CD14-positive monocyte (primary cell): ENCODE results near the gene NFKBIA. TPM values are rescaled to one million over a fixed set of nuclear protein-coding genes. Genes with fewer than 3 reads are reported as not detected.

ENCODE experiments used
- DNase-seq, 3 donors: peaks; one replicate each; pipeline ENCODE4 v3.0.0-alpha.2; 2011 to 2022
- H2AFZ ChIP-seq: 2 replicates; pipeline ENCODE4 v1.6.0; 2012; ENCODE audit warnings: mild to moderate bottlenecking, low read depth, low read length, inconsistent platforms; ENCODE audit not compliant: insufficient read depth, poor library complexity, severe bottlenecking
- H3K27ac ChIP-seq, 2 donors: 1 replicate in 1 of 2; 2 replicates in 1 of 2; pipeline ENCODE4 v1.5.1; 2012 to 2013; ENCODE audit warnings: low read length in 2 of 2, control low read depth in 1 of 2, inconsistent platforms in 1 of 2, low read depth in 1 of 2, mild to moderate bottlenecking in 1 of 2
- H3K27me3 ChIP-seq, 2 donors: one replicate each; pipeline versions ENCODE4 v1.6.0 to v1.6.1; 2011 to 2013; ENCODE audit warnings: low read length in 2 of 2; ENCODE audit not compliant: control insufficient read depth in 2 of 2, insufficient read depth in 2 of 2
- H3K36me3 ChIP-seq, 2 donors: replicated peaks in 1 of 2; 1 replicate in 1 of 2; 2 replicates in 1 of 2; pipeline versions ENCODE4 v1.5.1 to v1.6.1; 2012 to 2013; ENCODE audit warnings: low read length in 2 of 2, control low read depth in 1 of 2, inconsistent platforms in 1 of 2, mild to moderate bottlenecking in 1 of 2; ENCODE audit not compliant: insufficient read depth in 2 of 2, control insufficient read depth in 1 of 2
- H3K4me1 ChIP-seq, 2 donors: 1 replicate in 1 of 2; 2 replicates in 1 of 2; pipeline versions ENCODE4 v1.5.1 to v1.6.1; 2012 to 2013; ENCODE audit warnings: low read length in 2 of 2, control low read depth in 1 of 2, inconsistent platforms in 1 of 2, mild to moderate bottlenecking in 1 of 2, moderate library complexity in 1 of 2; ENCODE audit not compliant: insufficient read depth in 2 of 2, control insufficient read depth in 1 of 2
- H3K4me2 ChIP-seq: replicated peaks from 2 replicates; pipeline ENCODE3; 2012; ENCODE audit warnings: low read length, moderate library complexity, mild to moderate bottlenecking; ENCODE audit not compliant: poor library complexity, severe bottlenecking; ENCODE audit errors: extremely low read depth
- H3K4me3 ChIP-seq, 3 experiments: fragments of 200-600 bp in 1 of 3; sonication (generic) in 1 of 3; replicated peaks in 1 of 3; 1 replicate in 2 of 3; 2 replicates in 1 of 3; pipeline ENCODE4 v1.5.1; 2011 to 2013; ENCODE audit warnings: low read length in 3 of 3, mild to moderate bottlenecking in 3 of 3, control low read depth in 2 of 3, low read depth in 2 of 3, inconsistent platforms in 1 of 3, moderate library complexity in 1 of 3
- H3K79me2 ChIP-seq: 2 replicates; pipeline ENCODE4 v1.6.0; 2012; ENCODE audit warnings: mild to moderate bottlenecking, control low read depth, inconsistent platforms, low read length, moderate library complexity; ENCODE audit not compliant: insufficient read depth
- H3K9ac ChIP-seq: 2 replicates; pipeline ENCODE4 v1.6.0; 2017; ENCODE audit warnings: low read length, mild to moderate bottlenecking; ENCODE audit not compliant: insufficient read depth, poor library complexity, severe bottlenecking
- H3K9me3 ChIP-seq, 2 donors: replicated peaks in 1 of 2; 1 replicate in 1 of 2; 2 replicates in 1 of 2; pipeline versions ENCODE4 v1.5.1 to v1.6.1; 2012 to 2013; ENCODE audit warnings: low read length in 2 of 2, control low read depth in 1 of 2; ENCODE audit not compliant: control insufficient read depth in 1 of 2, insufficient read depth in 1 of 2
- H4K20me1 ChIP-seq: 2 replicates; pipeline ENCODE4 v1.6.0; 2012; ENCODE audit warnings: mild to moderate bottlenecking, low read length, control low read depth, moderate library complexity; ENCODE audit not compliant: insufficient read depth
- H3K27ac Mint-ChIP-seq, 7 donors: one replicate each; pipeline ENCODE4 v1.8.0; 2020; ENCODE audit warnings: mild to moderate bottlenecking in 7 of 7, mixed read lengths in 7 of 7, moderate library complexity in 6 of 7, inconsistent platforms in 2 of 7
- H3K27me3 Mint-ChIP-seq, 3 donors: one replicate each; pipeline ENCODE4 v1.8.0; 2021 to 2022; ENCODE audit warnings: low read depth in 3 of 3, mild to moderate bottlenecking in 3 of 3, mixed read lengths in 3 of 3, moderate library complexity in 3 of 3, inconsistent platforms in 1 of 3
- H3K36me3 Mint-ChIP-seq, 2 donors: one replicate each; pipeline ENCODE4 v1.8.0; 2020; ENCODE audit warnings: mixed read lengths in 2 of 2, inconsistent platforms in 1 of 2, mild to moderate bottlenecking in 1 of 2
- H3K4me1 Mint-ChIP-seq: one replicate; pipeline ENCODE4 v1.8.0; 2020; ENCODE audit warnings: mild to moderate bottlenecking, mixed read lengths
- H3K4me3 Mint-ChIP-seq, 2 donors: one replicate each; pipeline ENCODE4 v1.8.0; 2020; ENCODE audit warnings: mild to moderate bottlenecking in 2 of 2, mixed read lengths in 2 of 2, moderate library complexity in 1 of 2
- H3K9me3 Mint-ChIP-seq, 7 donors: one replicate each; pipeline ENCODE4 v1.8.0; 2020 to 2022; ENCODE audit warnings: mixed read lengths in 7 of 7, mild to moderate bottlenecking in 6 of 7, moderate library complexity in 6 of 7, inconsistent platforms in 2 of 7
- WGBS: methylation state at CpG from one replicate; pipeline ENCODE4 v1.1.5; 2013; ENCODE audit warnings: missing lambda C conversion rate; ENCODE audit not compliant: insufficient coverage; 5-methylcytosine and 5-hydroxymethylcytosine counted together
- intact Hi-C, 2 donors: fragments of 100-400 bp; cut with micrococcal nuclease; formaldehyde crosslinking; loops; one replicate each; pipeline versions ENCODE4 v1.15.0 to v1.15.1; 2023
- polyA plus RNA-seq, 3 donors: library from polyadenylated mRNA; depleted of rRNA in 1 of 3; unstranded in 2 of 3; stranded (reverse) in 1 of 3; fragments of 300-500 nt in 2 of 3; fragments of >200 nt in 1 of 3; fragmentation: Illumina TruSeq in 2 of 3; gene quantifications; 1 replicate in 2 of 3; 2 replicates in 1 of 3; pipeline ENCODE4 v1.2.3, GENCODE V29; 2012 to 2021
- TF ChIP-seq, protein P1 (sequence below): fragments of 200-600 bp; IDR thresholded peaks from one replicate; pipeline ENCODE4 v1.8.0; 2022; ENCODE audit warnings: antibody characterized with exemption, mild to moderate bottlenecking

NFKBIA gene
- polyA plus RNA-seq, 3 donors, result 868 to 4,739 (median 935) TPM

DNA sequence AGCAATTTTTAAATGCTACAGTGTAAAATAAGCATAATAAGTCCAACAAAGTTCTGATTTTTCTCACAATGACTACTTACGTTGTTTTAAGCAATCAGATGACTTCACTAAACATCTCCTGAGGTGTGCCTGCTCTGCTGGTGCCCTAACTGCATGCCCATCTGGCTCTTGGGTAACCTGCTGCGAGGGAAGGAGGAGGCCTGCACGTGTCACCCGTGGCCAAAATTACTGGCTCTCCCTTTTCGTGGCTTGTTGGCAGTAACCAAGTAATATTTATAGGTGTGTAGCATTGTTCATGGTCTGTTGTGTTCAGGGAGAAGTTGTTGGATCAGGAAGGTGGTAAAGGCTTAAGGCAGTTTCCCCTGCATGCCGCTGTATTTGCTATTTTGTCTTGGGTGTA, 6.3 kb upstream of the NFKBIA start:
- Histone ChIP-seq H3K27ac (no peak overlapping the region), H2AFZ (no peak overlapping the region), H4K20me1 (no peaks in the 10 kb centered on the region), H3K27me3 (no peaks in the 10 kb centered on the region), H3K4me1 (peaks cover 11 to 12% of the 10 kb centered on the region in 2 donors), H3K9ac (no peak overlapping the region), H3K4me2 (no peak overlapping the region), H3K36me3 (no peaks in the 10 kb centered on the region), H3K79me2 (peaks cover 5% of the 10 kb centered on the region), H3K9me3 (no peaks in the 10 kb centered on the region), H3K4me3 (no peak overlapping the region)
- 76% methylated on average over 6 of the region's 6 CpGs for WGBS
- TF ChIP-seq, protein P1, sequence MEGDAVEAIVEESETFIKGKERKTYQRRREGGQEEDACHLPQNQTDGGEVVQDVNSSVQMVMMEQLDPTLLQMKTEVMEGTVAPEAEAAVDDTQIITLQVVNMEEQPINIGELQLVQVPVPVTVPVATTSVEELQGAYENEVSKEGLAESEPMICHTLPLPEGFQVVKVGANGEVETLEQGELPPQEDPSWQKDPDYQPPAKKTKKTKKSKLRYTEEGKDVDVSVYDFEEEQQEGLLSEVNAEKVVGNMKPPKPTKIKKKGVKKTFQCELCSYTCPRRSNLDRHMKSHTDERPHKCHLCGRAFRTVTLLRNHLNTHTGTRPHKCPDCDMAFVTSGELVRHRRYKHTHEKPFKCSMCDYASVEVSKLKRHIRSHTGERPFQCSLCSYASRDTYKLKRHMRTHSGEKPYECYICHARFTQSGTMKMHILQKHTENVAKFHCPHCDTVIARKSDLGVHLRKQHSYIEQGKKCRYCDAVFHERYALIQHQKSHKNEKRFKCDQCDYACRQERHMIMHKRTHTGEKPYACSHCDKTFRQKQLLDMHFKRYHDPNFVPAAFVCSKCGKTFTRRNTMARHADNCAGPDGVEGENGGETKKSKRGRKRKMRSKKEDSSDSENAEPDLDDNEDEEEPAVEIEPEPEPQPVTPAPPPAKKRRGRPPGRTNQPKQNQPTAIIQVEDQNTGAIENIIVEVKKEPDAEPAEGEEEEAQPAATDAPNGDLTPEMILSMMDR, result no peak
- Mint-ChIP-seq H3K27ac (no peak overlapping the region), H3K27me3 (peaks cover 1 to 5% (median 3%) of the 10 kb centered on the region in 3 donors), H3K4me3 (no peak overlapping the region), H3K36me3 (no peaks in the 10 kb centered on the region), H3K4me1 (peaks cover 17% of the 10 kb centered on the region), H3K9me3 (no peaks in the 10 kb centered on the region)
- no peak for DNase-seq
- intact Hi-C loops, result loop anchor here (5.0 to 10.0 kb wide), 2 partner anchors 194 to 426 kb away; partner anchors contain the start of gene SRP54 (in 1 of the 2)

GRCh38 chr14:35409595-35409994, 5.0 kb upstream of the NFKBIA start:
- Mint-ChIP-seq H3K4me1 (peaks cover 24% of the 10 kb centered on the region), H3K27ac (no peak overlapping the region), H3K27me3 (peaks cover 1 to 3% (median 3%) of the 10 kb centered on the region in 3 donors), H3K9me3 (peaks cover 0 to under 1% (median 0%) of the 10 kb centered on the region in 7 donors), H3K4me3 (no peak overlapping the region), H3K36me3 (no peaks in the 10 kb centered on the region)
- no peak overlapping the region for H2AFZ ChIP-seq
- TF ChIP-seq, protein P1, result no peak
- H4K20me1 ChIP-seq, result no peaks in the 10 kb centered on the region
- no peak overlapping the region for H3K9ac ChIP-seq
- no peak overlapping the region for H3K4me3 ChIP-seq
- H3K4me1 ChIP-seq, result peaks cover 21 to 22% of the 10 kb centered on the region in 2 donors
- no peaks in the 10 kb centered on the region for H3K36me3 ChIP-seq
- H3K9me3 ChIP-seq, result no peaks in the 10 kb centered on the region
- no peak for DNase-seq
- no peak overlapping the region for H3K4me2 ChIP-seq
- WGBS, result no CpG with 5 or more reads among the region's 1 CpG
- H3K27me3 ChIP-seq, result no peaks in the 10 kb centered on the region
- no peak overlapping the region for H3K27ac ChIP-seq
- H3K79me2 ChIP-seq, result peaks cover 12% of the 10 kb centered on the region
- intact Hi-C loops, result loop anchor here (5.0 to 10.0 kb wide), 2 partner anchors 65 to 177 kb away; no protein-coding TSS in a partner anchor
